Fibroblast of the aortic adventitia (primary cell): ENCODE results near the gene C4orf36. TPM values are rescaled to one million over a fixed set of nuclear protein-coding genes. Genes with fewer than 3 reads are reported as not detected.
A peak's percentile ranks its signal among the peaks of the same experiment; 100 is the strongest.

Experiments used
- DNase-seq: peaks from one replicate; pipeline ENCODE4 v3.0.0-alpha.2; 2010; ENCODE audit warnings: low read depth
- H3K4me3 ChIP-seq: 2 replicates; pipeline ENCODE4 v1.5.1; 2011; ENCODE audit warnings: low read depth, mild to moderate bottlenecking, control low read depth, low read length, moderate library complexity
- CTCF ChIP-seq: IDR thresholded peaks from 2 replicates; pipeline ENCODE4 v1.5.1; 2011; ENCODE audit warnings: mild to moderate bottlenecking, low read length, control low read depth, inconsistent platforms; ENCODE audit not compliant: insufficient read depth
- total RNA-seq: library from RNA; depleted of rRNA; stranded (reverse); fragments of >200 nt; gene quantifications from 2 replicates; pipeline ENCODE4 v1.2.3, GENCODE V29; 2012; ENCODE audit warnings: low replicate concordance

C4orf36 gene
- total RNA-seq, 1 donor = 0.81 TPM

DNA sequence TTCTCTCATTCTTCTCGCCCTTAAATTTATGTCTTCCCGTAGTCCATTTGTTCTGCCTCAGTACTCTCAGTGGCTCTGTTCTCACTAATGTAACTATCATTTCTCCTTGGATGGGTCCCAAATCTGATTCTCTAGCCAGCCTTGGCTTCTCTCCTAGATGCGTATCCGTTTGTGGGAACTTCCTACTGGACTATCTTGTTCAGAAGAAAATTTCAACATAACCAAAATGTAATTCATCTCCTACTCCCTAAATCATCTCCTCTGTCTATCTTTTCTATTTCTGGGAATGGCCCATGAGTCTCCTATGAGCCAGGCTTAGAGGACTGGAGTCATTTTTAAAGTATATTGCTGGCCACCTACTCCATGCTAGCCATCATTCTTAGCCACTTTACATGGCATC is 4.4 kb upstream of the C4orf36 start:
- H3K4me3 ChIP-seq = no peak overlapping the region
- peak; percentile 48 for DNase-seq
- no peak for TF ChIP-seq CTCF

DNA sequence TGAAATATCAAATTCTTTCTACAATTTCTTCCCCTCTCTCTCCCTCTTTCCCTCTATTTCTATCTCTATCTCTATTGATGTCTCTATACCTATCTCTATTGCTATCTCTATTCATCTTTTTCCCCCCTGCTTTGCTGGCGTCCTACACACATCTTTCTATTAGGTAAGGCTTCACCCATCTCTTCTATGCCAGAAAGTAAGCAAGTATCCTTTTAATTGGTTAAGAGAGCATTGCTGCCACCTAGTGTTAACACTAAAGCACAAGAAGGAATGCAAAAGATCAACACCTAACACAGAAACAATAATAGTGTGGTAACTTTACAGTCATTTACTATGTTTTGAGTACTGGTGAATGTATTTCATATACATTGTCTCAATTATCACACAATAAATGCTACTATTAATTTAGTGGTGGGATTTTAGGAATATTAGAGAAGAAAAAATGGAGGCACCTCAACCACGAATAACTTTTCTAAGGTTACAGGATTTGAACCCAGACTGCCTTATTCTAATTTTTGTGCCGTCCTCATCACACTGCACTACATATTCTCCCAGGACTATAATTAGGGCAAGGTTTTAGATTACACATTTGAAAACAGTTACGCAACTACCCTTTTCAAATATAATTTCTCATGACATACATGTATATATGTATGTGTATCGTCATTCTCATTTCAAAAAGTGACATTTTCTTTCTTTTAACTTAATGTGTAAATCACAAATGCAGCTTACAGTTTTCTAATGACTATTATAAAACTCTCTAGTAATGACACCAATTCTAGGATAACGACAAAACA is 3.7 kb upstream of the C4orf36 start:
- no peak overlapping the region for H3K4me3 ChIP-seq
- peak; percentile 67 for TF ChIP-seq CTCF
- DNase-seq = peak; percentile 83

- no peak for DNase-seq
- no peak overlapping the region for H3K4me3 ChIP-seq
- TF ChIP-seq CTCF = no peak
These were observed 2.2 kb upstream of the C4orf36 start for GRCh38 chr4:86894455-86894854.

GRCh38 chr4:86893136-86893535 is 914 bp upstream of the C4orf36 start:
- DNase-seq = no peak
- H3K4me3 ChIP-seq = no peak overlapping the region
- TF ChIP-seq CTCF = no peak

DNA sequence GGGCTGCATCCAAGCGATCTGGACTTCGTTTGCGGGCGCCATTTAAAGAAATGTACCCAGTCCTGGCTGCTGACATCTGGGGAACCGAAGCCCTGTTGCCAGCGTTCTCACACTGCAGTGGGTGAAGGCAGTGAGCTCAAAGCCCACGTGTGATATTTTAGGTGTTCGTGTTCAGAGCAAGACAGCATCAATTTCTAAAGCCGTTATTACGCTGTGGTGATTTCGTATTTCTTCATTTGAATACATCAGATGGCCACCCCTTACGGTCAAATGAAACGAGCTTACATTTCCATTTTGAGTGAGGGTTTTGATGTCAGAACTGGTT is 376 bp upstream of the C4orf36 start:
- DNase-seq = no peak
- TF ChIP-seq CTCF = no peak
- H3K4me3 ChIP-seq = peak overlapping the region; percentile 75

GRCh38 chr4:86890790-86891189 is 1.4 kb downstream of the C4orf36 start:
- TF ChIP-seq CTCF = no peak
- no peak for DNase-seq
- H3K4me3 ChIP-seq = no peak overlapping the region

GRCh38 chr4:86879641-86880040 is 12.6 kb downstream of the C4orf36 start:
- no peak for TF ChIP-seq CTCF
- H3K4me3 ChIP-seq = no peak overlapping the region
- DNase-seq = no peak
